Frontal cortex (tissue), 4 donors: ENCODE results near the gene GPR132. TPM values are rescaled to one million over a fixed set of nuclear protein-coding genes. Genes with fewer than 3 reads are reported as not detected.
"Not testable (repeated sequence)": the region's sequence is repeated elsewhere in the genome, so short reads cannot be mapped to it uniquely, and the experiment has no call there.

Experiments
- DNase-seq, 2 donors: peaks; one replicate each; pipeline ENCODE4 v3.0.0; 2012; ENCODE audit warnings: low spot score in 2 of 2
- FAIRE-seq: peaks from 2 replicates; lab custom pipeline; 2012; peaks lifted over from hg19 to GRCh38; lab: Jason Lieb, UNC
- total RNA-seq: library from RNA; depleted of rRNA; stranded (reverse); fragments of >200 nt; gene quantifications from one replicate; pipeline ENCODE4 v1.2.3, GENCODE V29; 2014
- donor health status: control.
- donor health status: control.
- donor health status: control.

GPR132 gene
- total RNA-seq, 1 donor from 2014 or later, result 1.2 TPM

DNA sequence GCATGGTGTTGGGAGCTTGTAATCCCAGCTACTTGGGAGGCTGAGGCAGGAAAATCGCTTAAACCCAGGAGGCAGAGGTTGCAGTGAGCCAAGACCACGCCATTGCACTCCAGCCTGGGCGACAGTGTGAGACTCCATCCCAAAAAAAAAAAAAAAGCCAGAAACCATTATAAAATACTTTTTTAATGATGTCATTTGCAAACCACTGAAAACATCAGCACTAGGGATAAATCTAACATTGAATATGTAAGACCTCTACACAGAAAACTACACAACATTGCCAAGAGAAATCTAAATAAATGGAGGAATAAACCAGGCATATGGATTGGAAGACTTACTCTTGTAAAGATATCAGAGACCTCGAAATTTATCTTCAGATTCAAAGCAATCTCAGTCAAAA, 37.5 kb downstream of the GPR132 start:
- not testable (repeated sequence) for DNase-seq, FAIRE-seq

- no peak for FAIRE-seq
- no peak for DNase-seq
These were observed 38.2 kb downstream of the GPR132 start for GRCh38 chr14:105026802-105027563.

DNA sequence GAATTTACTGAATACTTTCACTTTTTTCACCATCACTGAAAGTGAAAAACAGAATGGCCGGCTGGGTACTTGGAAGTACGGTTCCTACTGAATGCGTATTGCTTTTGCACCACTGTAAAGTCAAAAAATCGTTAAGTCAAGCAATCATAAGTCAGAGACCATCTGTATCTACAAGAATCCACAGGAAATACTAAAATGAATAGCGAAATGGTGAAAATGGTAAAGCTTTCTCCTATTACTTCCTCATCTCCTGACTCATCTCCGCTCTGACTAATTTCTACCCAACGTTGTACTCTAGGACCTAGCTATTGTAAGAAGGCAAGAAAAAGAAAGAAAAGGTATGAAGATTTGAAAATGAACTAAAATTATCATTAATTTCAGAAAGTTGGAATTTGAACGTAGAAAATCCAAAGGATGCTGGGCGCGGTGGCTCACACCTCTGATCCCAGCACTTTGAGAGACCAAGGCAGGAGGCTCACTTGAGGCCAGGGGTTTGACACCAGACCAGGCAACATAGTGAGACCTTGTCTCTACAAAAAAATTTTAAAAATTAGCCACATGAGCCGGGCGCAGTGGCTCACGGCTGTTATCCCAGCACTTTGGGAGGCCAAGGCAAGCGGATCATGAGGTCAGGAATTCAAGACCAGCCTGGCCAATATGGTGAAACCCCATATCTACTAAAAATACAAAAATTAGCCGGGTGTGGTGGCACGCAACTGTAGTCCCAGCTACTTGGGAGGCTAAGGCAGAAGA, 39.0 kb downstream of the GPR132 start:
- DNase-seq (no peak), FAIRE-seq (no peak)

DNA sequence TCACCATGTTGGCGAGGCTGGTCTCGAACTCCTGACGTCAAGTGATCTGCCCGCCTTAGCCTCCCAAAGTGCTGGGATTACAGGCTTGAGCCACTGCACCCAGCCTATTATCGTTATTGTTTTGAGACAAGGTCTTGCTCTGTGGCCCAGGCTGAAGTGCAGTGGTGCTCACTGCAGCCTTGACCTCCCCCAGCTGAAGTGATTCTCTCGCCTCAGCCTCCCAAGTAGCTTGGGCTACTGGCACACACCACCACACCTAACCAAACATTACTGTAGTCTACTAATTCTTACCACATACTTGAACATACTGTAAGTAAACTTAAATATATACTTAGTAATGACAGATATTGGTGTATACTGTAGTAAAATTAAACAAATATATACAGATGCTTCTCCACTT, 39.8 kb downstream of the GPR132 start:
- FAIRE-seq (no peak), DNase-seq (no peak)

- no peak for DNase-seq
These were observed 41.3 kb downstream of the GPR132 start for GRCh38 chr14:105023791-105024480.

DNA sequence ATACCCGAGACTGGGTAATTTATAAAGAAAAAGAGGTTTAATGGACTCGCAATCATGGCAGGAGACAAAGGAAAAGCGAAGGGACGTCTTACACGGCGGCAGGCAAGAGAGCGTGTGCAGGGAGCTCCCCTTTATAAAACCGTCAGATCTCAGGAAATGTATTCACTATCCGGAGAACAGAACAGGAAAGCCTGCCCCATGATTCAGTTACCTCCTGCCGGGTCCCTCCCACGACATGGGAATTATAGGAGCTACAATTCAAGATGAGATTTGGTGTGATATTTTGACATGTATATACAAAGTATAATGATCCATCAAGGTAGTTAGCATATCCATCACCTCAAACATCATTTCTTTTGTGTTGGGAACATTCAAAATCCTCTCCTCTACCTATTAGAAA, 42.1 kb downstream of the GPR132 start:
- DNase-seq, result no peak
- FAIRE-seq, result no peak

More at GRCh38 chr14:105023791-105024480, 41.3 kb downstream of the GPR132 start:
- FAIRE-seq, result no peak

DNA sequence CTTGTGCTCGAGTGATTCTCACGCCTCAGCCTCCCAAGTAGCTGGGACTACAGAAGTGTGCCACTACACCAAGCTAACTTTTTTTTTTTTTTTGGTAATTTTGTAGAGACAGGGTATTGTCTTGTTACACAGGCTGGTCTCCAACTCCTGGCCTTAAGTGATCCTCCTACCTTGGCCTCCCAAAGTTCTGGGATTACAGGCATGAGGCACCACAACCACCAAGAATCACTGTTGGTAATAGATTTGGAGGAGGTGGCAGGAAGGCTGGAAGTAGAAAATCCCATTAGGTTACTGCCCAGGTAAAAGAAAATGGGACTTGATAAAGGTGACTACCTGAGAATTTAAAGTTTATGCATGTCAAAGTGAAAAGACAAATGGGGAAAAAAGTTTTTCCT, 43.0 kb downstream of the GPR132 start:
- FAIRE-seq (no peak), DNase-seq (no peak)

DNA sequence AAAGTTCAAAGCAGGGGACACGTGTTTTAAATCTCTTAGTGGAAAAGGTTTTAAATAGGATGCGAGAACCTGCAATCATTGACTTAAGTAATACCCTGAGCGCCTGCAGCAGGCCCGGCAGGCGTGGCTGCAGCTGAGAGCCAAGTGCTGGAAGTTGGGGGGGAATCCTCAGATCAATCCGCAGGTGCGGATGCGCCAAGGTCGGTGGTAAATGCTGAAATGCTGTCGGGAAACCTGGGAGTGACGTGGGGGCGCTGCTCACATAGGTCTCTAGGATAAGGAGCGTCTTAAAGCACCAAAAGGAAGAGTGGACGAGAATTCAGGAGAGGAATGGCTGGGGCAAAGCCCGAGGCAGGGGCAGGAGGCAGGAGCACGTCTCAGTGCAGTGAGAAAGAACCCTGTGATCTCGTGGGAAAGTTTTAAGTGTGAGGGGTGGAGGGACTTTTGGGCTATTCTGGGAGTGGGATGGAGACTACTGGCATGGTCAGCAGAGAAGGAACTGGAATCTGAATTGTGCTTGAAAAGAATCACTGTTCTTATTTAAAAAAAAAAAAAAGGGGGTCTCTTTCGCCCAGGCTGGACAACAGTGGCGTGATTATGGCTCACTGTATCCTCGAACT, 43.5 kb downstream of the GPR132 start:
- no peak for FAIRE-seq
- peak in 1 of 2 donors; percentile 42 for DNase-seq

DNA sequence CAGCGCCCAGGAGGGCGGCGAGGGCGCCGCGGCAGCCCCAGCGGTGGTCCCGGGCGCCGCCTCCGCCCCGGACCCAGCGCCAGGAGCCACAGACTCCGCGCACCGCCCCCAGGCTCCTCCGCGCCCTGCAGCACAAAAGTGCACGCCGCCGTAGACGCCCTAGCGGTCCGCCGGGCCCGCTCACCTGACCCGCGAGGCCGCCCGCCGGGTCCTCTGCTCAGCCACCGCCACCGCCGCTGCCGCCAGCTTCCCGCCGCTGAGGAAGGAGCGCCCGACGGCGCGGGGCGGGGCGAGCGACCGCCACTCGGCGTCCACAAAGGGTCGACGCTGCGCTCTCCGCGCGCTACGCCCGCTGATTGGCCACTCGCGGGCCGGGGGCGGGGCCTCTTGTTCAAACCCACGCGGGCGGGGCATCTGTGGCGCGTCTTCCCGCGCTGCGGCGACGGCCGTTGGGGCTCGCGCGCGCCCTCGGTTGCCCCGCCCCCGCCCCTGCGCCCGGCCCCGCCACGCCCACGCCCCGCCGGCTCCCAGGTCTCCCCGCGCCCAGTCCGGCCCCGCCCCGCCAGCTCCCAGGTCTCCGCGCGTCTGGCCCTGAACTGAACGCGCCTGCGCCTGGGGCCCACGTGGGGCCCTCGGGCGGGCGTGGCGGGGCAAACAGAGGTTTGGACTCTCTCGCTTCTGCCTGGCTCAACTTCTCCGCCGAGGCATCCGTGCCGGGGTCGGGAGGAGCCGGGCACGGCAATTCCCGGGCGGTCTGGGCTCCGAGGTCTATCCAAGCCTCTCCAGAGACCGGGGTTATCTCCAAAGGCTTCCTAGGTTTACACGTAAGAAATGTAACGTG, 44.2 kb downstream of the GPR132 start, which contains the start of gene CDCA4:
TSS of gene CDCA4 (minus strand) at position 269 of the 841 bp plus-strand sequence. CDS start 9,154 bp downstream, outside the sequence.
- peak; percentile 100 for DNase-seq
- no peak for FAIRE-seq

- DNase-seq (peak in 1 of 2 donors; percentile 30), FAIRE-seq (no peak)
These were observed 45.1 kb downstream of the GPR132 start for GRCh38 chr14:105019861-105020814.

- FAIRE-seq, result no peak
- no peak for DNase-seq
These were observed 46.8 kb downstream of the GPR132 start for GRCh38 chr14:105018414-105018813.

DNA sequence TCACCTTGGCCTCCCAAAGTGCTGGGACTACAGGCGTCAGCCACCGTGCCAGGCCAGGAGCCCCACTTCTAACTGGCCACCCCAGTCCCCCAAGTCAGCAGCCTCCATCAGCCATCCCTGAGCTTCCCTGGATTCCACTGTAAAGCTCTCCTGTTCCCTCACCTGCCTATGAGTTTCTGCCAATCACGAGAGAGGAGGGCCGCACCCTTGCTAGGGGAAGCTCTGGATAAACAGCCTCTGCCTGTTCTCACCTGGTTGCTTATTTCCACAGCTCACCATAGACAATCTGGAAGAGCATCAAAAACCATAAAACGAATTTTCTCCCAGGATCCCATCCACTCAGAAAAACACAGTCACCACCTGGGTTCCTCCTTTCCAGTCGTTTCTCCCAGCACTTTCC, 49.3 kb downstream of the GPR132 start:
- DNase-seq (no peak), FAIRE-seq (no peak)

GRCh38 chr14:105015242-105015641, 50.0 kb downstream of the GPR132 start:
- no peak for FAIRE-seq
- no peak for DNase-seq

GRCh38 chr14:105014631-105015030, 50.6 kb downstream of the GPR132 start:
- FAIRE-seq, result no peak
- no peak for DNase-seq

- FAIRE-seq, result no peak
- DNase-seq, result no peak
These were observed 51.2 kb downstream of the GPR132 start for GRCh38 chr14:105014032-105014431.

DNA sequence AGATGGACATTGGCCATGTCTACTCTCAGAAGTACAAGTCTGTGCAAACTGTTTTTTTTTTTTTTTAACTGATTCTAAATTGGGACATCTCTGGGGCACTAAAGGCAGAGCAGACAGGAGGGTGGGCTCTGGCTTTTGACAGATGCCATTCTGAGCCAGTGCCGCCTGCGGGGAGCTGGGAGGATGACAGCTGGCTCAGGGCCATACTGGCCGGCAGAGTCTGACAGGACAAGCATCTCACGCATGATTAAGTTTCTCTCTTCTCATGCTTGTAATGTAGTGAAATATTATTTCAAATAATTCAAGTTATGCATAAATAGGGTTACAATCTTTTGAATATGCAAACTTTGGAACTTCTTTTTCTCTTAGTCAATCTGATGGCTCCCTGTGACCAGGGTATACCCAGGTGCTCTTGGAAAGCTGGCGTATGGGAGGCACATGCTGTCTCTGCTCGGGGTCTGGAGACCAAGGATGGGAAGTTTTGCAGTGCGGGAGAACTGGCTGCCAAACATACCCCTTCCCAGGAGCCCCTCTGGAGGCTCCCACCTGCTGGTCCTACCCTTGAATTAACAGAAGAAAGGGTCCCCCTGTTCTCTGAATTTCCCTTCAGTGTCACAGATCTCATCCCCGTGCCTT, 52.0 kb downstream of the GPR132 start:
- DNase-seq (peak in 1 of 2 donors; percentile 49), FAIRE-seq (no peak)

DNA sequence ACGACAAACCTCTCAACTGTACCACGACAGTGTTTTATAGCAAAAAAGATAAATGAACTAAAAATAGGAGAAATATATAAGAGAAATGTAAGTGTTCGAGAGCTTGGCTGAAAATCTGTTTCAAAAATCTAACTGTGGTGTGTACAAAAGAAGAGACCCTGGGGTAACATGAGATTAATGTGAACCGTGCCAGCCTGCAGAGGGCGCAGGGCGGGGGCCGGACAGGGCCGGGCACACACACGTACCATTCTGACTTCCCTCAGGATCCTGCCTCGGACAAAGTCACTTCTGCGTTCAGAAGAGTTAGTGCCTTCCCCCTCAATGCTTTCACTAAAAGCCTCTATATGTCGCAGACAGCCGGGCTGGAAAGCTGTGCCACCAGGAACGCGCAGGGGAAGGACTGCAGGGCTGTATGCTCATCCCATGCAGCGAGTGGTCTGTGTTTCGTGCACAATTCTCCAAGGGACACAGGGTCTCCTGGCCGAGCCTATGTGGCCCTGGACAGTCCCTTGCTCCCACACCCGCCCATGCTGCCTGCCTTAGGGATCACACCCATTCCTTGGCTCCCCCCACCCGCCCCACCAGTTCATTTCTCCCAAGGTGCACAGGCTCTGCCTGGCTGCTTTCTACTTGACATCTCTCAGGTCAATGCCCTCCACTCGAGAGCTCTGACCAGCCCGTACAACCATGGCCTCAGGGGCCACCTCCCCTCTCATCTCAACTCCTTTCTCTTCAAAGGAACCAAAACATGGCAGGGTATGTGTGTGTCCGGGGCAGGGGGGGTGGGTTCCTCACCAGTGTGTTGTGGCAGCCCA, 52.9 kb downstream of the GPR132 start:
- FAIRE-seq, result no peak

More for the DNA sequence above, 52.9 kb downstream of the GPR132 start:
- DNase-seq, result no peak
